ENCODE data around the gene PAX8. TPM values are rescaled to one million over a fixed set of nuclear protein-coding genes. Genes with fewer than 3 reads are reported as not detected.

PAX8 gene
- total RNA-seq, 1 donor from 2014 or later, result 6.1 TPM

GRCh38 chr2:113263546-113263945 lies 15.2 kb downstream of the PAX8 start:
- ATAC-seq, result no peak

- no peak for ATAC-seq
Observed at GRCh38 chr2:113260991-113261390, 17.7 kb downstream of the PAX8 start.

GRCh38 chr2:113258471-113259147 lies 20.1 kb downstream of the PAX8 start:
- ATAC-seq, result no peak

GRCh38 chr2:113257516-113258264 lies 21.0 kb downstream of the PAX8 start:
- no peak for ATAC-seq

GRCh38 chr2:113255140-113256070 lies 23.3 kb downstream of the PAX8 start:
- no peak for ATAC-seq

- no peak for ATAC-seq
Observed at GRCh38 chr2:113253453-113253852, 25.3 kb downstream of the PAX8 start.

- no peak for ATAC-seq
Observed at GRCh38 chr2:113252047-113252590, 26.6 kb downstream of the PAX8 start.

- no peak for ATAC-seq
Observed at GRCh38 chr2:113251118-113251517, 27.6 kb downstream of the PAX8 start.

- peak; percentile 74 for ATAC-seq
Observed at GRCh38 chr2:113248997-113249770, 29.5 kb downstream of the PAX8 start.

GRCh38 chr2:113246606-113247005 lies 32.1 kb downstream of the PAX8 start:
- ATAC-seq, result no peak

- no peak for ATAC-seq
Observed at GRCh38 chr2:113245276-113245711, 33.4 kb downstream of the PAX8 start.

- no peak for ATAC-seq
Observed at GRCh38 chr2:113242327-113242726, 36.4 kb downstream of the PAX8 start.

- peak; percentile 96 for ATAC-seq
Observed at GRCh38 chr2:113240915-113241911, 37.5 kb downstream of the PAX8 start.

- peak; percentile 74 for ATAC-seq
Observed at GRCh38 chr2:113240150-113240914, 38.4 kb downstream of the PAX8 start.

GRCh38 chr2:113238871-113239839 lies 39.6 kb downstream of the PAX8 start:
- no peak for ATAC-seq

GRCh38 chr2:113237604-113238160 lies 41.0 kb downstream of the PAX8 start:
- no peak for ATAC-seq

- ATAC-seq, result no peak
Observed at GRCh38 chr2:113236367-113237159, 42.2 kb downstream of the PAX8 start.
